HG03575 (cell line): ENCODE data around the gene SENP2.
"Not testable (repeated sequence)": the region's sequence is repeated elsewhere in the genome, so short reads cannot be mapped to it uniquely, and the experiment has no call there.

Experiments used
- ATAC-seq: cut with Tn5 transposase; IDR thresholded peaks from one replicate; pipeline ENCODE4 v1.9.1; 2021; ENCODE audit not compliant: unreplicated experiment, insufficient number of reproducible peaks, low FRiP score; ENCODE audit errors: extremely low read depth

SENP2 gene

DNA sequence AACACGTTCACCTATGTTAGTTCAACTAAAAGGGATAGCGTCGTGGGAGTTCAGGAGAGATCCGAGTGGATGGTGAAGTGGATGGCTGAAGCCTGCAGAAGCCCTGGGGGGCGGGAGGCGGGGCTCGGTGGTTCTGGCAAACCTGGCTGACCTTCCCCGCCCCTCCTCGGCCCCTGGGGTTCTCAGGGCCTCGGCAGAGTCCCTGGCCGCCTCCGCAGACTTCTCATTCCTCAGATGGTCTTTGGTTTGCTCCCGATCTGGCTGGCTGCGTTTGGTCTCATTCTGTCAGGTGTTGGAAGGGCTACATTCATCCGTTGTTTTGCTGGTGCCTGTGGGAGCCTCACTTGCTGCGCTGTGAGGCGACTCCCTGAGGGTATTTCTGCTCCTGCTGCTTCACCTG is 59.1 kb downstream of the SENP2 start:
- not testable (repeated sequence) for ATAC-seq

DNA sequence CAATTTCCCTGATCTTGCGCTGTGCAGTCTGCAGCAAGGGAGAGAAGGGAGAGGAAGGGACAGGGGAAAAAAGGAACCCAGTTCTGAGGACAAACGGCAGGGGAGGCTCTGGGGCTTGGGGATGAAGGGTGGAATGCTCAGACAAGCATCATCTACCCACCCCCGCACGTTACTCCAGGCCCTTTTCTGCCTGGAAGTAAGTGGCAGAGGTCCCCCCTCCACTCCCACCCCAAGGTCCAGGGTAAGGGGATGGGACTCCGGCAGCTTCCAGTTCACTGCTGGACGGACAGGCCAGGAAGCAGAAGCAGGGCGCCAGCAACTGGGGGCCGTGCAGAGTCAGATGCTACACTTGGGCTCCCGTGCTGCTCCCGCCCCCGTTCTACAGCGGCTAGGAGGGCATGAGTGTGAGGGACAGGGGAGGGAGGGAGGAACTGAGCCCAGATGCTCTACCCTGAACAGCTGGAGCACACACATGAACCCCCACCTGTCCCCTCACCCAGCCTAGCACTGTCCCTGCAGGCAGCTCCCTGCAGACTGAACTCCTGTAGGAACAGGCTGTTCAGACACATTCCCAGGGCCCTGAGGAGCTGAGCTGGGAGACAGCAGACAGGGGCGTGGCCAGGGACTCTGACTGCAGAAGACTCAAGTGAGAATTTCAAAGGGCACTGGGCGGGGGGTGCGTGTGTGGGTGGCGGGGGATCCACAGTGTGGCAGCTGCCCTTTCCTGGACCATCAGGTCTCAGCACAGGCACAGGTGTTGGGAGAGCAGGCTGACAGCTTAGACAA is 59.7 kb downstream of the SENP2 start:
- ATAC-seq, result no peak

DNA sequence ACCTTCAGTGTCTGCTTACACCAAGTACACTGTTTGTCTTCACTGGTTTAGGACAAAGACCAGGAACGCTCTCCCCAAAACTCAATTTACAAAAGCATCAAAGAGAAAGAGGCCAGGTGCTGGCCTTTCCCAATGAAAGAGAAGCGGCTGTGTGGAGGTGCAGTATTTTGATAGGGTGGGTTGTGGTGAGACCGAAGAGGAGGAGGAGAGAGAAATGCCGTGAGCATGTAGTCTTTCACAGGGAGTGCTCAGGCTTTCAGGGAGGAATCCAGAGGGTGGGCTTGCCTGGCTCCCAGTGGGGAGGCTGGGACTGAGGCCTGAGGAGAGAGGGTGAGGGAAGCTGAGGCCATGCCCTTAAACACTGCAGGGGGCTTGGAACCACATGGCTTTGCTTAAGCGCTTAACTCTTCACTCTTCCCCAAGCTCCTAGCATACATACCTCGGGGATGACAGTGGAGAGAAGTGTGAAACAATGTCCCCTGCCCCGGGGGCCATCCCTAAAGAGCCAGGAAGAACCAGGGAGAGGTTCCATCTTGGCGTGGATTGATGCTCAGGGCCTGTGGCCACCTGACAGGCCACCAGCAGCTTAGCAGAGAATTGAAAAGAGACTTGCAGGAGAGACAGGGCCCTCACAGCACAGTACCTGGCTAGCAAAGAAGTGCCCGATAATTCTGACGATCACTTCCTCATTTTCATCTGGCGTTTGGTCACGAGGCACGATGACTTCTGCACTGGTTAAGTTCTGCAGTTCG is 60.5 kb downstream of the SENP2 start:
- ATAC-seq, result no peak

DNA sequence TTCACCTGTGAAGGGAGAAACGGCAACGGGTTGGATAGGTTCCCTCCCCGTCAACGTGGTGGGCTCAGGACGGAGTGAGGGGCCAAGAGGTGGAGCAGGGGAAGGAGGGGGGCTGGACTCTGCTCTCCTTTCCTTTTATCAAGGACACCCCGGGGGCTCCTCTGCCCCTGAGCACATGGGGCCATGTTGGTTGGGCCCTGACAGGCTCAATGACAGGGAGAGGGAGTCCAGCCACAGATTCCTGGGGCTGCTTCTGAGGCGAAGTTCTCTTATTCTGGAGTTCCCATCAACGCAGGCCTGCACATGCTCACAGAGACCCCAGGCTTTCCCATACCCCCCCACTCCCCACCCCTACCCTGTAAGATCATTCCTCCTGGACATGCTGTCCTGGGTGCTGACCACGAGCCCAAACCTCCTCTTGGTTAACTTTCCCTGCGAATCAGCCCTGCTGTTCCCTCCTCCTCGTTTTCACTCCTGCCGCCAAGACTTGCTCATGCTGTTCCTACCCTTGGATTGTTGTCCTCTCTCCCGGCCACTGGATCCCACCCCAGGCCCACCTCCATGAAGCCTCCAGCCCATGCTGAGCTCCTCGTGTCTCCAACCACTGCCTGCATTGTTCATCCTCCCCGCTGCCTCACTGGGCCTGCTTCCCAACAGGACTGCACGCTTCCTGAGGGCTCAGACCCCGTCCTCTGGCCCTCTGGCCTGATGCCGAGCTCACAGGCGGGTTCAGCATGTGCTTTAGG is 61.2 kb downstream of the SENP2 start:
- no peak for ATAC-seq

DNA sequence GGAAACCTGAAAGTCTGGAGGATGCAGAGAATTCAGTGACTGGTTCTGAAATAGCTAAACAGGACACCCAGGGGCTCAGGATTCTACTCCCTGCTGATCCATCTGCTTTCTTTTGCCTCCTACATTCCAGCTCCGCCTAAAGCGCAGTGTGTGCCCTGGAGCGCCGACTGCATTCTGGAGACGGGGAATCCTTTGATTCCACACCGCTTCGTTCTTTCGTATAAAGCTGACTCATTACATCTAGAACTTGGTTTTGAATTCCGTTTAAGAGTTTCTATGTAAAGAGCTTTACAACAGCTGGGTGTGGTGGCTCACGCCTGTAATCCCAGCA is 61.8 kb downstream of the SENP2 start:
- ATAC-seq, result no peak

DNA sequence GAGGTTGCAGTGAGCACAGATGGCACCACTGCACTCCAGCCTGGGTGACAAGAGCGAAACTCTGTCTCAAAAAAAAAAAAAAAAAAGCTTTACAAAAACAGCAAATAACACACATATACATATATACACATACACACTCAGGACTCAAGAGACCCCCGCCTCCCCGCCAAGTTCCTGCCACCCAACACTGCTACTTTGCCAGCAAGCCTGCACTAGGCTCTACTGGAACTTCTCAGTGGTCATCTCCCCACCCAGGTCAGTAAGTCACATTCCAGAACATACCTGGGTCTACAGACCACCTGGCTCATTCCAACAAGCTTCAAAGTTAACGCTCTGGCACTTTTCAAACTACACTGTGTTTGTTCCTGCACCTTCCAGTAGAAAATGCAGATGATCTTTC is 62.3 kb downstream of the SENP2 start:
- no peak for ATAC-seq

DNA sequence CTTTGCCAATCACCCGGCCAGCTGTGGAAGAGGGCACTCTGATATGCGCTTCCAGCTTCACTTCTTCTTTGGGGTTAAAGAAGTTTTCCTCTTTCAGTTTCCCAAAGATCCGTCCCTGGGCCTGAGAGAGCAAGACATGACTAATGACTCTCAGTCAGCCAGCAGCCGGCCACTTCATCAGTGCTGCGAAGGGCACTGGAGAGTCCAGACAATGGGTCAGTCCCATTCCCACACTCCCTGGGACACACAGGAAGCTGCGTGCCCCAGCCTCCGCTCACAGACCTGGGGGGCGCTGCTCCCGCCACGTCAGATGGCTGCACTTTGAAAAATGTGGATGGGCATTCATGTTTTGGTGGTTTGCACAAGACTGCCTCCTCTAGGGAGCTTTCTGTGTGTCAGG is 63.3 kb downstream of the SENP2 start:
- ATAC-seq, result no peak

DNA sequence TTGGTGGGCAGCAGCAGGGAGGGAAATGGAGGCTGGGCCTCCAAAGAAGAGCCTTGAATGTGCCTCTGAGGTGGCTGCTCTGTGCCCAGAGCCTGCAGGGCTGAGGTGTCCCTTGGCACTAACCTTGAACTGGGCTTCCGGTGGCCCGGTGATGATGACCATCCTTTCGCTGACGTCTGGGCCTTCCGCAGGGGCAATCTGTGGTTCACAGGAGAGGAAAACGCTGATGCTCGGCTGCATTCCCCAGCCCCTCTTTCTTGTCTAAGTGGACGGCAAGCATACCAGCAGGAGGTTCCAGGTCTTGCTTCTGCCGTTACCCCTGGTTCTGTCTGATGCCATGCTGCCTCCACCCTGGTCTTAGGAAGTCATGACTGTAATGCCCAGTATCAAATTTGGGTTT is 65.9 kb downstream of the SENP2 start:
- no peak for ATAC-seq

DNA sequence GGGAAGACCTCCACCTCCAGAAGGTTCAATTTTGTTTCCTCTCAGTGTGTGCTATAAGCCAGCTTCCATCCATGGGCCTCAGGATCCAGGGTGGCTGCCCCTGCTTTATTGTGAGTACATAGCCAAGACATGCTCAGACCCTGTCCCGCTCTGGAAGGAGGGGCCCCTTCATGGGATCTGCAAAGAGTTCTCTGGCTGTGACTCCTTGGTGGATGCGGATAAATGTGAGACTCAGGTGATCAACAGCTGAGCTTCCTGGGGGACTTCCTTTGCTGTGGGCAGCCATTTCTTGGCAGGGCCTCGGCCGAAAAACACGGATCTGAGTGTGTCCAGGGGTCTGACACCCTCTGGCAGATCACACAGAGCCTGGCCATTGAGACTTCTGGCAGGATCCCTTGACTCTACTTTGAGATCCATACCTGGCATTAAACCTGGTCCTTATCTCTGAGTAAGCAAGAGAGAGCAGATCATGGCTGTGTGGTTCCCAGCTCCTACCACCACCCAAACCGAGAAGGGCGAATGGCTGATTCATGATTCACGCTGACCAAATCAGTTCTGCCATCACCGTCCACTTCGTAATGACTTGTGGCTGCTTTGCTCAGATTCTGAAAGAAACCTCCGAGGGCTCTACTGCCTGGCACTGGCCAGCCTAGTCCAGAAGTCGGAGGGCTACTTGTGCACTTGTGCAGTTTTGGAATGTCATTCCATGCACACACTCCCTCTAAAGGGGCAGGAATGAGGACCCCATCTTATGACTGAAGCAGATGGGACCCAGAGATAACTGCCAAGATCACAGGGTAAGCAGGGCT is 68.1 kb downstream of the SENP2 start:
- ATAC-seq, result no peak

DNA sequence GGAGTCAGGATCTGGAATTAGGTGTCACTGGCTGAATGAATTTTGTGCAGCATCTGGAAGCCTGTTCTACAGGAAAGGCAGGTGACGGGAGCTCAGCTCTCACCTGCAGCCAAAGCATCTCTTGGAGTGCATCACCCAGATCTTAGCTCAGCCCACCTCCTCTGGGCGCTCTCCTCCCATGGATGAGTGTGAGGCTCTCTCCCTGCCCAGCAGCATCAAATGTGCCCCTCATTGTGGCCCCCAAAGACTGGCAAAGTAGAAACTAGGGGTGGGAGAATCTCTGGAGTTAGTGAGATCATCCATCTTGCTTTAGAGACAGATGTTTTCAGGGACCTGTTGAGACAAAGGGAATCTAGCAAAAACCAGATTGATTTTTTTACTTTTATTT is 68.7 kb downstream of the SENP2 start:
- no peak for ATAC-seq

DNA sequence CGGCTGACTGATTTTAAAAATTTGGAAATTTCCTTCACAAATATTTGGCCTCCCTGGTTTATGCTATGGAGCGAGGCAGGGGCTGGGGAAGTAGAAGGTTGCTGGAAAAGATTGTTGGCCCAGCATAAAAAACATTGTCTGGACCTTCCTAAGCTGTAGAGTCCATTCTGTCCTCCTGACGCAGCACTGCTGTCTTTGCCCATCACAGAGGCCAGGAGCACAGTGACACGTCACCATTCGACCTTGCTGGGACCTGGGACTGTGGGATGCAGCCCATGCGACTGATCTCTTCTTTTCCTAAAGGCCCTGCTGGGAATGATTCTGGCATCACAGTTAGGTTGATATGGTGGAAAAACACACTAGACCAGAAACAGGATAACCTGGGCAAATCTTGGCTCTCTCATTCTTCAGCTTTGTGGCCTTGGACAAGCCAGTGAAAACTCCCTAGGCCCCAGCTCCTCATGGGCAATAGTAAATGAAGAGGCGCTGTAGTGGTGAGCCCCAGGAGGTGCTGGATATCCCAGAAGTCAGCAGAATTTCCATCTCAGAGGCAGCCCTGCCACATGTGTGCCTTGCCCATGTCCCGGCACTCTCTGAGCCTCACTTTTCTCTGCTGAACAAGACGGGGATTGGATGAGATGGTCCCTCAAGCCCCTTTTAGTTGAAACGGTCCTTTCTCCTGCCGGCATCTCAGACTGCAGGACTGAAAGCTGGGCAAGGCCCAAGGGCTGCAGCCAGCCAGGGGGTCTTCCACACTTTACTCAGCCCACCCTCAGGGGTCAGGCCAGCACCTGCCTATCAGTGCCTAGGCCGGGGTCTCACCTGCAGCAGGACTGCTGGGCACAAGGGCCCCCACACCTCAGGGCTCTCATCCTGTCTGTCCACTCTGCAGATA is 69.6 kb downstream of the SENP2 start:
- no peak for ATAC-seq

DNA sequence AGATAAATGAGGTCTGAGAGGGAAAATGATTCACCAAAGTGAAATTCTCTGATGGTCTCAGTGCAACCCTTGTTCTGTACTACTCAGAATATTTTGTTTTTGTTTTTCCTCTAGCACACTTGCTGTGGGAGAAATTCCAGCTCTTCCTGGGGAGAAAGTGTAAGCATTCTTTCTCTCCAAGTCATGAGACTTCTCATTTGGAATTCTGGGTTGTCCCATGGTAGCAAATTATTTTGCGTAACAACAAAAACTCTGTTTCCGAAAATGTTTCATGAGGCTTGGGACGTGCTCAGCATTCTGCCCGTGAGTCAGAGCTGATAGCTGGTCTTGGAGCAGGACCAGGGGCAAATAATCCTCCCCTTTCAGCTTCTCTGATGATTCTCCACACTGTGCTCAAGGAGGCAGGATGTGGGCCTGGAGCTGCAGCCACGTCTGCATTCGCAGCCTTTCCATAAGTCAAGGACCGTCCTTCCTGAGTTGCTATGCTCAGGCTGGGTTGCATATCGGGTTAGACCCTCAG is 70.3 kb downstream of the SENP2 start:
- ATAC-seq, result no peak

DNA sequence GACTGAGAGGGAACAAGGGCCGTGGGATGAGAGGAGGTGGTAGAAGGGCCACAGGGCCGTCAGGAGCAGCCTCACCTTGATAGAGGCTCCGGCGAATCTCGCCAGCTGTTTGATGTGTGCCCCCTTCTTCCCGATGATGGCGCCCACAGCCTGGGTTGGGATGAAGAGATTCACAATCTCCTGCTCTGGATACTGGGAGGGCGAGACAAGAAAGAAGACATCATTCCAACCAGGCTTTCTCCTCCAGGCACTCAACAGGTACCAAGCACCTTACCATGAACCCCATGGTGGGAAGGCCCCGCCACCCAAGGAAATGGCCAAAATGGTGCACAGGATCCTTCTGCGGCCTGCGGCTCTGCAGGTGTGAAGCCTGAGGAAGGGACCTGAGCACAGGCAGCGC is 71.1 kb downstream of the SENP2 start:
- ATAC-seq, result no peak

DNA sequence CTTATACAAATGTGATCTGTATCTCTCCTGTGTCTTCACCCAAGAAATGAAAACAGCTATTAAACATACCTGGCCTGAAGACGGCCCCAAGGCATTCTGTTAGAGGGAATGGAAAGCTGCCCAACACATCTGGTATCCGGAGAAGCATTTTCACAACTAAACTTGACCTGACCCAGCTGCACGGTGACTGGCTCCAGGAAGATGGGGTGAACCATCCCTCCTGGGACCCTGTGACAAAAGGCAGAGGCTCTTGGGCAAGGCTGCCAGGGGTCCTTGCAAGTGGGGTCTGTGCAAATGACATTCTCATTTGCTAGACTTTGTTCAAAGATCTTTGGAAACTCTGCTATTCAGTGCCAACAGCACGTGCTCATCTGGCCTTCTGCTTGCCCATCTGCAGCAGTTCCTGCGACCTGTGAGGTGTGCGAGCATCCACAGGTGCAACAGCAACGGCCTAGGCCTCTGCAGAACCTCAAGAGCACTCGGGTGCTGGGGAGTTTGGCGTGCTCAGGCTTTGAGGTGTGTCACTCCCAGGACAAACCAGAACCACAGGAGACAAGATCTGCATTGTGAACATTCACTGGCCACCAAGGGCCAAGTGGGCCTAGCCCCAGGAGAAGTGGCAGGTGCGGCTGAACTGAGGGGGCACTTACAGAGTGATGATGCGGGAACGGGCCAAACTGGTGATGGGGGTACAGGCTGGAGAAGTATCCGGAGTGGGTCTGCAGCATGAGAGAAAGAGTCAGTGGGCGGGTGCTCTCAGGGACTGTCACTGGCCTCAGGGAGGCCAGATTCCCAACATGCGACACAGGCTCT is 71.8 kb downstream of the SENP2 start:
- no peak for ATAC-seq

DNA sequence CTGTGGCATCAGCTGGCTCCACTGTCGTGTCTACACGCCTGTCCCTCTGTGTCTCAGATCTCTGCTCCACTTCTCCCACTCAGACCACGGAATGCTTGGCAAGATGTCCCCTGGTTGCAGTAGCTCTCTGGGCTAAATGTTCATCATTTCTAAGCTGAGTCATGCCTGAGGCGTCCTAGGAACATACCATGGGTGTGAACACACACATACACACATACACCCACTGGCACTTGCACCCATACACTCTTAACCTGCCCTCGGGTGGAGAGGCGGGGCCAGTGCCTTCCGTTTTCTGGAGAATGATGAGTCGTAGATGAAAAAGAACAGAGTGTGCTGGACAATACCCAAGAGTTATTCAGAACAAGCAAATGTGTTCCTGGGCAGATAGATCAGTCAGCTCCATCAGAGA is 72.4 kb downstream of the SENP2 start:
- no peak for ATAC-seq

DNA sequence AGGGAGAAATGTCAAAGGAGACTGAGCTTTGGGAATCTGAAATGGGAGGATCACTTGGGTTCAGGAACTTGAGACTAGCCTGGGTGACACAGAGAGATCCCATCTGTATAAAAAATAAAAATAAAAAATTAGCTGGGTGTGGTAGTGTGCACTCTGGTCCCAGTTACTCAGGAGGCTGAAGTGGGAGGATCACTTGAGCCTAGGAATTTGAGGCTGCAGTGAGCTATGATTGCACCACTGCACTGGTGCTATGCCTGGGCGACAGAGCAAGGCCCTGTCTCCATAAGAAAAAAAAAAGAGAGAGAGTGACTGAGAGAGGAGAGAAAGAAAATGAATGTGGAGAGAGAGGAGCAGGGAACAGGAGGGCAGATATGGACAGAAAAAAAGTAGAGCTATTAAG is 72.8 kb downstream of the SENP2 start:
- no peak for ATAC-seq
